Fibroblast of pulmonary artery (primary cell): Measurements from ENCODE around the gene ATP6V0B.

Experiments
- DNase-seq: peaks from one replicate; pipeline ENCODE4 v3.0.0-alpha.2; 2010; ENCODE audit warnings: low read depth
- H3K4me3 ChIP-seq: replicated peaks from 2 replicates; pipeline ENCODE4 v1.5.1; 2011; ENCODE audit warnings: low read depth, mild to moderate bottlenecking, control low read depth, low read length, moderate library complexity
- TF ChIP-seq, protein P1 (sequence below): IDR thresholded peaks from 2 replicates; pipeline ENCODE4 v1.5.1; 2011; ENCODE audit warnings: mild to moderate bottlenecking, control low read depth, low read length, inconsistent platforms; ENCODE audit errors: missing control alignments

Gene ATP6V0B

DNA sequence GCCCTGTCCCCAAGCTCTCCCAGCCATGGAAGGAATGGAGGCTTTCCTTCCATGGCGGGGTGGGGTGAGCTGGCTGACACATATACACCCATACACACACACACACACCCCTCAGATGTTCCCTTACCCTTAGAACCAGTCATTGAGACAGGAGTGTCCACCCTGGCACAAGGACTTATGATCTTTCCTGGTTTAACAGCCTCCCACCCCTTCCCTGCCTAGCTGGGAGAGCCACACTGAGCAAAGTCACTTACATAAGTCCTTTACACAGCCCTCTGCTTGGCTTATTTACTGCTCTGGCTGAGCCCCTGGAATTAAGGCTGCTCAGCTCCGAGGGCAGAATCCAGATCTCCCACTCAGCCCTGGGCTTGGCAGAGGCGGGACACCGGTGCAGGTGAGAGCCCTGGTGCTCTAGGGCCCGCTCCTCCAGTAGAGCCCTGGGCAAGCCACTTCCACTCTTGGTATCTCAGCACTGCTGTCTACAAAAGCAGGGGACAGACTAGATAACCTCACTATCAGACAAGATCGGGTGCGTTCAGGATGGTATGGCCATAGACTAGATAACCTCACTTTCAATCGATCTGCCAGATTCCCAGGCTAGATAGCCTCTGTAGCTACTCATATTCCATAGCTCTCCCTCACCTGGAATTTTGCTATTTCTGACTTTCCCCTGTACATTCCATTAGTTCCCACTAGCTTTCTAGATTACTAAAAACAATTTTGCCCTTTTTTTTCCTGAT lies 39.8 kb downstream of the ATP6V0B start:
- no peak overlapping the region for H3K4me3 ChIP-seq
- no peak for DNase-seq
- TF ChIP-seq, protein P1, sequence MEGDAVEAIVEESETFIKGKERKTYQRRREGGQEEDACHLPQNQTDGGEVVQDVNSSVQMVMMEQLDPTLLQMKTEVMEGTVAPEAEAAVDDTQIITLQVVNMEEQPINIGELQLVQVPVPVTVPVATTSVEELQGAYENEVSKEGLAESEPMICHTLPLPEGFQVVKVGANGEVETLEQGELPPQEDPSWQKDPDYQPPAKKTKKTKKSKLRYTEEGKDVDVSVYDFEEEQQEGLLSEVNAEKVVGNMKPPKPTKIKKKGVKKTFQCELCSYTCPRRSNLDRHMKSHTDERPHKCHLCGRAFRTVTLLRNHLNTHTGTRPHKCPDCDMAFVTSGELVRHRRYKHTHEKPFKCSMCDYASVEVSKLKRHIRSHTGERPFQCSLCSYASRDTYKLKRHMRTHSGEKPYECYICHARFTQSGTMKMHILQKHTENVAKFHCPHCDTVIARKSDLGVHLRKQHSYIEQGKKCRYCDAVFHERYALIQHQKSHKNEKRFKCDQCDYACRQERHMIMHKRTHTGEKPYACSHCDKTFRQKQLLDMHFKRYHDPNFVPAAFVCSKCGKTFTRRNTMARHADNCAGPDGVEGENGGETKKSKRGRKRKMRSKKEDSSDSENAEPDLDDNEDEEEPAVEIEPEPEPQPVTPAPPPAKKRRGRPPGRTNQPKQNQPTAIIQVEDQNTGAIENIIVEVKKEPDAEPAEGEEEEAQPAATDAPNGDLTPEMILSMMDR = no peak

DNA sequence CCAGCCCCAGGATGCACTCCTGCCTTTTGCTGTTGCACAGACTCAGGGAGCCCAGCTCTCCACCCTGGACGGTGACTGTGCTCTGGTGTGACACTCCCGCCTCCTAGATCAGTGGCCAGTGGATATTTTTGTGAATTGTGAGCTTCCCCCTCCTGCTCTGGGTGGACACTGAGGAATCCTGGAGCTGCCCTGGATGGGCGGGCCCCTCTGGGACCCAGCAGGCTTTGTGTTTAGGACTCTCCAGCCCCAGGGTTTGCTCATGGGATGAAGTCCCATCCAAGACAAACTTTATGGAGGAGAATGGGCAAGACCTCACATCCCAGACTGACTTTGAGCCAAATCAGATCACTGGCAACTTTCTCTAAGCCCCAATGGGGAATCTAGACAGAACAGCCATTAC lies 40.4 kb downstream of the ATP6V0B start:
- TF ChIP-seq, protein P1 = no peak
- H3K4me3 ChIP-seq = no peak overlapping the region
- DNase-seq = no peak

DNA sequence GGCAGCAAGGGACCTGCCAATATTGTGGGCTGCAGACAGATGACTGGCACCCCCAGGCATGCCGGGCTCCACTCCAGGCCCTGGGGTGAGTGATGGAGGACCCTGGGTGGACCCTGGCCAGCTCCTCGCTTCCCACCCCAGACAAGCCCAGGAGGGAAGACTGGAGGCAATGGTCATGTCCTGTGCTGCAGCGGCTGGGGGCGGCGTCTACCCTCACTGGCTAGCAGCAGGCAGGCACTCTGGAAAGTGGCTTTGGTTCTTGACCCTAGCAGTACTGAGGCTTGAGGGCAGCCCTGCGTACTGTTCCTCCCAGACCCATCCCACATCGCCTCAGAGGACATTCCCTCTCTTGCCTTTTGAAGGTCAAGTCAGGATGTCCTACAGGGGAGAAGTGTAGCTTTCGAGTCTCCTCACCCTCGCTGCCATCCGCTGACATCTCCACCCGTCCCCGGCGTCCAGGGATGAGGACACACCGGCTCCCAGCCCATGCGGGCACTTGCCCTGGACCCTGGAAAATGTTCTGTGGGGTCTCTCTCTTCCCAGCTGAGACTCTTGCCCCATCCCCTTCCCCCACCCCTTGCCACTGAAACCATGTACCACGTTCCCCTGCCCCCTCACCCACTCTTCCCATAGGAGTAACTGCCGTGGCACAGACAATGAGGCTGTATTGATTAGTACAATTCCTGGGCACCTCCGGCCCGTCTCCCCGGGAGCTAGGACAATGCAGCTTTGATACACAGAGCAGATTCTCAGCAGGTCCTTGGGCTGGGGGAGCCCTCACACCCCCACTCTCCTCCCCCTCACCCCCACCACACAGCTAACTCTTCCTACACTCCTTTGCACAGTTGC lies 41.5 kb downstream of the ATP6V0B start:
- DNase-seq = no peak
- H3K4me3 ChIP-seq = no peak overlapping the region
- TF ChIP-seq, protein P1 = no peak

DNA sequence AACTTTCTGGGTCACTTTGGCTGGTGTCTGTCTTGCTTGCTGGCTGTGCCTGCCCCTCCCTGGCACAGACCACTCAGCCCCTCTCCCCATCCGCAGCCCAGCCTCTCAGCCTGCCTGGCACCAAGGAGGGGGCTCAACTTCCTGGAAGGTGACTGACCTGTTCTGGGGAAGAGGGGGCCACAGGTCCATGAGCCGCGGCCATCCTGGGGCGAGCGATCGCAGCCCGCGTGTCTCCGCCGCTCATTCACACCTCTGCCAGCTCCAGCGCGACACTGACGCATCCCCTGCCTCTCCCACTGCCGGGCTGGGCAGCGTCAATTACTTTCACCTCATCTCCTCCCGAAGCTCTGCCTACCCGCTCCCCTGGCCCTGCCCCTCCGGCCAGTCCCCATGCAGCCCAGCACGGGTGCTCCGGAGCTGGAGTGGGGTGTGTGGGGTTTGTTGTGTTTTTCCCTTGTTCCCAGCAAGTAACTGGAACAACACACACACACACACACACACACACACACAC lies 42.2 kb downstream of the ATP6V0B start:
- H3K4me3 ChIP-seq = no peak overlapping the region
- TF ChIP-seq, protein P1 = no peak
- no peak for DNase-seq

DNA sequence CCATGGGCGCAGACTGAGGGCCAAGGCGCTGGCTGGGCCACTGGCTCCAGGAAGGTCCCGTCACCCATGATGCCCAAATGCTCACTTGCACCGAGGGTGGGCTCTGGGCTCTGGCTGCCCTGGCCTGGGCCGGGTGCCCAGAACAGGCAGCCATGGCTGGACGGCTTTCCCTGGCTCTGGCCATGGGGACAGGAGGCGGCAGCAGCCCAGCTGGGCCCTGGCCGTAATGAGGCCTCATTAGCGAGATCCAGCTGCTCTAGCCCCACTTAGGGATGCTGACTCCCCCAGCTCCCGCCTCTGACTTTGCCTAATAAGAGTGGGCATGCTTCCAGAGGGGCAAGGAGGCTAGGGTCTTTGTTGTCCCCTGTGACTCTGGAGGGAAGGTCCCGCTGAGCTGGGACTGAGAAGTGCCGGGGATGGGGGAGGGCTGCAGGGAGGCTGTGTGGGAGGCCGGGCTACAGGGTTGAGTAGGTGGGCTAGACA lies 44.7 kb downstream of the ATP6V0B start:
- no peak for DNase-seq
- TF ChIP-seq, protein P1 = no peak
- no peak overlapping the region for H3K4me3 ChIP-seq

DNA sequence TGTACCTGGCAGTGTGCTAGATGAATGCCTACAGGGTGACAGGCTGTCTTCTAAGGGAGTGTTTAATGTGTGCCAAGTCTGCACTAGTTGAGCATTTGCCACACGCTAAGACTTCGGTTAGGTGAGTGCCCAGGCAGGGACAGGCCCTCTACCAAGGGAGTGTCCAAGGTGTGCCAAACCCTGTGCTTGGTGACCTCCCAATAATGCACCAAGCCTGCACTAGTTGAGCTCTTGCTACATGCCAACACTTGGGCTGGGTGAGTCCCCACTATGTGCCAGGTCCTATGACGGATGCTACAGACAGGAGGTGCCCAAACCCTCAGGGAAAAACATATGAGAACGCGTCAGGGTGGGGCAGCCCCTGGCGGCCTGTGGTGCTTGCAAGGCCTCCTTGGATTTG lies 45.7 kb downstream of the ATP6V0B start:
- H3K4me3 ChIP-seq = no peak overlapping the region
- TF ChIP-seq, protein P1 = no peak
- no peak for DNase-seq
